ENCODE measurements around the gene SGCD. TPM values are rescaled to one million over a fixed set of nuclear protein-coding genes. Genes with fewer than 3 reads are reported as not detected.

SGCD gene
- total and polyA plus RNA-seq, 2 of the 4 experiments (the other 2 are of a cell fraction), result 5.8 to 10.6 TPM

DNA sequence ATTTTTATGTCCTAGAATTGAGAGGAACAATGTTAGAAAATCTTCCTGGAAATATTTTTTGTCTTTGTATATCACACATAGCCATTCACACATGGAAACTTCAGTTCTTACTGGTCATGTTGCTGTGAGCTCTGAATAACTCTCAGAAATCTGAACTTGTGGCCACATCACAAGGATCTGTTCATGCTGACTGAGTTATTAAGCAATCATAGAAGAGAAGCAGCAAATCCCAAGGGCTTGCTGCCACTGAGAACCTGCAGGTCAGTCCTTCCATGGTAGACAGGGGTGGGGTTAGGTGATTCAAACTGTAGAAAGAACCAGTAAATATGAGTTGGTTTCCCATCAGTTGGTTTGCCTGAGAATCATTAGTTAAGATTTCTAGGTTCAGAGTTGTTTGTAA is 27.6 kb downstream of the SGCD start:
- Histone ChIP-seq H3K4me3 (ENCODE audit: insufficient read depth, low read depth, low read length) (no peak overlapping the region), H4K91ac (ENCODE audit: insufficient read depth, low read depth, low read length) (no peak overlapping the region), H3K4me2 (ENCODE audit: low read depth, low read length) (no peak overlapping the region), H4K8ac (ENCODE audit: low read depth in 2 of 2, low read length in 2 of 2) (no peak overlapping the region), H3K9me1 (ENCODE audit: insufficient read depth, low read length) (no peaks in the 10 kb centered on the region), H3K56ac (ENCODE audit: extremely low read depth, insufficient read depth, low read length) (no peak overlapping the region), H3K23ac (ENCODE audit: low read depth, low read length) (no peak overlapping the region), H2BK5ac (ENCODE audit: low read depth, low read length, poor library complexity, severe bottlenecking) (peak overlapping the region; percentile 31), H2AK5ac (ENCODE audit: low read depth, low read length) (no peak overlapping the region), H2AK9ac (replicated peaks; ENCODE audit: low read depth, low read length, poor library complexity) (no peak overlapping the region), H3K9me3 (ENCODE audit: control insufficient read depth, insufficient read depth, low read length) (no peaks in the 10 kb centered on the region), H3K36me3 (ENCODE audit: control insufficient read depth, insufficient read depth, low read length) (peaks cover 3% of the 10 kb centered on the region; the same call in 1 of the 2 replicates), H3K18ac (ENCODE audit: low read depth, low read length) (peak overlapping the region; percentile 66; the same call in 1 of the 2 replicates), H3K27me3 (ENCODE audit: control insufficient read depth, insufficient read depth, low read length) (no peaks in the 10 kb centered on the region), H4K20me1 (ENCODE audit: insufficient read depth, low read length) (no peaks in the 10 kb centered on the region), H3K4ac (ENCODE audit: low read depth, low read length) (peak overlapping the region; percentile 28; the same call in 1 of the 2 replicates), H2BK15ac (ENCODE audit: low read depth, low read length) (peak overlapping the region; percentile 78; the same call in 1 of the 3 replicates), H2BK120ac (ENCODE audit: low read depth, low read length) (peak overlapping the region; percentile 35; the same call in 1 of the 2 replicates), H4K5ac (ENCODE audit: low read depth, low read length) (0 out of 2 replicates have a peak overlapping the region, but pooled peaks have one; percentile 35), H3K4me1 (ENCODE audit: control insufficient read depth, insufficient read depth, low read length) (peaks cover 5% of the 10 kb centered on the region; the same call in 1 of the 2 replicates), H2AFZ (replicated peaks; ENCODE audit: low read length, poor library complexity) (no peak overlapping the region), H3K9ac (ENCODE audit: low read depth, low read length) (no peak overlapping the region), H3K14ac (replicated peaks; ENCODE audit: low read depth, low read length) (no peak overlapping the region), H3K79me1 (ENCODE audit: low read depth in 1 of 2, low read length in 2 of 2) (peaks cover 0 to 4% of the 10 kb centered on the region in 2 experiments; a peak in 1 of 4 replicates), H3K27ac (ENCODE audit: insufficient read depth, low read length) (no peak overlapping the region), H2BK20ac (ENCODE audit: low read depth, low read length) (no peak overlapping the region)
- ATAC-seq (ENCODE audit: low read depth) (no peak), DNase-seq (peak; percentile 68)
- POLR2A ChIA-PET (ENCODE audit: unreplicated experiment), result interaction anchor here (0.6 kb wide), 1 partner anchor 96 kb away, joined by 3 read pairs; no protein-coding TSS in a partner anchor
- TF ChIP-seq SMC3 (IDR thresholded peaks at IDR 0.05; ENCODE audit: low read depth, low read length) (no peak), CEBPB (IDR thresholded peaks at IDR 0.05; ENCODE audit: low read depth, low read length) (peak; percentile 67; the same call in 1 of the 2 replicates), RFX5 (IDR thresholded peaks at IDR 0.05; ENCODE audit: low read depth, low read length) (no peak), MAFK (IDR thresholded peaks at IDR 0.05; ENCODE audit: low read depth, low read length) (no peak)
- CTCF ChIA-PET, result interaction anchor here (1.1 to 1.5 kb wide), 2 partner anchors 10 to 28 kb away, joined by 3 to 4 read pairs; partner anchors contain the start of gene SGCD
- intact Hi-C loops (cut with micrococcal nuclease), result loop anchor here (10.0 kb wide), 1 partner anchor 460 kb away; no protein-coding TSS in a partner anchor
- in situ Hi-C loops (cut with MboI; ENCODE audit: low sequenced_read_pairs), result no loop called here
- BruUV-seq (replicated peaks), result no TSS peak
- dilution Hi-C loops (cut with HindIII; ENCODE audit: low sequenced_read_pairs, unreplicated experiment), result no loop called here

Data from IMR-90 (cell line).